ENCODE measurements around the gene ZNF486.

DNA sequence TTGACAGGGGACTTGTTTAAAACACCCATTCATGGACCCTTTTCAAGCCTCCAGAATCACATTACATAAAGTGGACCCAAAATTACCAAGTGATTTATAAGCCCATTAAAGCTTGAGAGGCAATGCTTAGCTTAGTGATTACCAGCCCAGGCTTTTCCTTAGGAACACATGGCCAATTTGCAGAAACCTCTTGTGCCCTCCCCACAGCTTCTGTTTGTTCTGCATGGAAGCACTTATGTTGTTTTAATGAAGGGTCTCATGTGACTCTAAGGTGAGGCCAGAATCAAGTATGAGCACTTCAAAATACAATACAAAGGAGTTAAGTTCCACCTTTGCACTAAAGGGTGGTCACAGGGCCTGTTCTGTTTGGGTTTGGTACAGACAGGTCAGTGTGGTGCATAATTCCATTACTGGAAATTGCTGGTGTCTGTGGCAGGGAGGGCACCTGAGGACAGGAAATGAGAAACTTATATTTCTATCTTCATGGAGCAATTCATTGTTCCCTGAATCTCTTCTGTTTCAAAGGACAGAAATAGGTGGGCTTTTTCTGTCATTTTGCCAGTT lies 15.3 kb downstream of the ZNF486 start:
- no peak for TF ChIP-seq POLR2A (IDR thresholded peaks at IDR 0.05)
- TF ChIP-seq, protein P1, sequence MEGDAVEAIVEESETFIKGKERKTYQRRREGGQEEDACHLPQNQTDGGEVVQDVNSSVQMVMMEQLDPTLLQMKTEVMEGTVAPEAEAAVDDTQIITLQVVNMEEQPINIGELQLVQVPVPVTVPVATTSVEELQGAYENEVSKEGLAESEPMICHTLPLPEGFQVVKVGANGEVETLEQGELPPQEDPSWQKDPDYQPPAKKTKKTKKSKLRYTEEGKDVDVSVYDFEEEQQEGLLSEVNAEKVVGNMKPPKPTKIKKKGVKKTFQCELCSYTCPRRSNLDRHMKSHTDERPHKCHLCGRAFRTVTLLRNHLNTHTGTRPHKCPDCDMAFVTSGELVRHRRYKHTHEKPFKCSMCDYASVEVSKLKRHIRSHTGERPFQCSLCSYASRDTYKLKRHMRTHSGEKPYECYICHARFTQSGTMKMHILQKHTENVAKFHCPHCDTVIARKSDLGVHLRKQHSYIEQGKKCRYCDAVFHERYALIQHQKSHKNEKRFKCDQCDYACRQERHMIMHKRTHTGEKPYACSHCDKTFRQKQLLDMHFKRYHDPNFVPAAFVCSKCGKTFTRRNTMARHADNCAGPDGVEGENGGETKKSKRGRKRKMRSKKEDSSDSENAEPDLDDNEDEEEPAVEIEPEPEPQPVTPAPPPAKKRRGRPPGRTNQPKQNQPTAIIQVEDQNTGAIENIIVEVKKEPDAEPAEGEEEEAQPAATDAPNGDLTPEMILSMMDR (IDR thresholded peaks at IDR 0.05 in 4 of 5, conservative IDR thresholded peaks at IDR 0.05 in 1 of 5): no peak
